HG02870 (cell line): ENCODE measurements around the gene RIPOR2.

Experiments
- ATAC-seq: cut with Tn5 transposase; IDR thresholded peaks from one replicate; pipeline ENCODE4 v1.9.1; 2021; ENCODE audit warnings: mild to moderate bottlenecking, moderate library complexity; ENCODE audit not compliant: unreplicated experiment

Gene RIPOR2

DNA sequence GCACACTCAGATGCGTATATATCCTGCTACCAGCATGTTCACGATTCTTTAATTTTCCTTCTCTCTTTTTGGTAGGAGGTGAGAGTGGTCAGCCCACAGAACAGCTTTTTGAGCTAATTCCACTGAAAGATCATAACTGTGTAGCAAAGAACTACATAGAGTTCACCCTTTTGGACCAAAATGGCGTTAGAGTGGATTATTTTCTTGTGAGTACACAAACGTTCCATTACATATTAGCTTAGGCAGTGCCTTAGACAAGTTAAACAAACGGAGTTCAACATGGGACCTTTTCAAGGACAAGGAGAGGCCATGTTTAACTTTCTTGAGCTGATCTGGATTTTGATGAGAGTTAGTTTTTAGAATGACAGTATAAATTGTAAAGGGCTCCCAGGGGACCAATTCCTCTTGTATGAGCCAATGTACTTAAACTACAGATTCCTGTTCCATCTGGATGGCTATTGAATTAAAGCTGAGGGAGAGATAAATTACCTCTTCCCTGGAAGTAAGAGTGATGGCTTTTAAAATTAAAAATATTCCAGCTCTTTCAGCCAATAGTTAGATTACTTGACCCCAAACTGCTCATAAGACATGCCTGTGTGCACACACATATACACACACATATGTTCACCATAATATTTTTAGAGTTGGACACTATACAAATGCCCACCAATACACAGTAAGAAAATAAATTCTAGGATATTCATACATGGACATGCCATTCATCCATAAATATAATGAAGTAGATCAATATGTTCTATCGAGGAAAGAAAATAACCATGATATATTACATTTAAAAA, 111.4 kb downstream of the RIPOR2 start:
- ATAC-seq, result no peak

DNA sequence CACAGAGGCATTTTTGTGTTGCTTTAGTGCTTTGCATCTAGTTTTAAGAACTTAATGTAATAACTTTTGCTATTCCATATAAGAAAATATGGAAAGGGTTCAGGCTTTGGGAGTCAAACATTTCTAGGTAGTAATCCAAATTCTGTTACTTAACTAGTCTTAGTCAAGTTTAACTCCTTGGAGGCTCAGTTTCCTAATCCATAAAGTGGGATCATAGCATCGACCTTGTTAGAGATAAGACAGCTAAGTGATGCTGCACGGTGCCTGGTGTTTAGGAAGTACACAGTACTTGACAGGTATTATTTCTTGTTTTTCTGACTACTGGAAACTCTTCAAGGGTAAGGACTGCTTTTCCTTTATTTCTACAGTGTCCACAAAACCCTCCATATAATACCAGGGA, 112.6 kb downstream of the RIPOR2 start:
- no peak for ATAC-seq

DNA sequence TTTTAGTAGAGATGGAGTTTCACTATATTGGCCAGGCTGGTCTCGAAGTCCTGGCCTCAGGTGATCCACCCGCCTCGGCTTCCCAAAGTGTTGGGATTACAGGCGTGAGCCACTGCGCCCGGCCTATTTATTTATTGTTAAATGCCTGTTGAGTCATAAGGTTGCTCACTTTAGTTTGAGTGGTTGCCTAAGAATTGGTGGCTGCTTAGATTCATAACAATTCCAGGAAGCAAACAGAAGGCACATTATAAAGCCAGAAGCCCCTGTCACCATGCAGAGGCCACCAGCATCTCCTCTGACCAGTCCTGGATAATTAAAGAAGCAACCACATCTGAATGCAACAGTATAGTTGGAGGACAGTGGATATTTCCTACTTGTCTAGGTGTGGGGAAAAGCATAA, 113.1 kb downstream of the RIPOR2 start:
- ATAC-seq, result no peak

DNA sequence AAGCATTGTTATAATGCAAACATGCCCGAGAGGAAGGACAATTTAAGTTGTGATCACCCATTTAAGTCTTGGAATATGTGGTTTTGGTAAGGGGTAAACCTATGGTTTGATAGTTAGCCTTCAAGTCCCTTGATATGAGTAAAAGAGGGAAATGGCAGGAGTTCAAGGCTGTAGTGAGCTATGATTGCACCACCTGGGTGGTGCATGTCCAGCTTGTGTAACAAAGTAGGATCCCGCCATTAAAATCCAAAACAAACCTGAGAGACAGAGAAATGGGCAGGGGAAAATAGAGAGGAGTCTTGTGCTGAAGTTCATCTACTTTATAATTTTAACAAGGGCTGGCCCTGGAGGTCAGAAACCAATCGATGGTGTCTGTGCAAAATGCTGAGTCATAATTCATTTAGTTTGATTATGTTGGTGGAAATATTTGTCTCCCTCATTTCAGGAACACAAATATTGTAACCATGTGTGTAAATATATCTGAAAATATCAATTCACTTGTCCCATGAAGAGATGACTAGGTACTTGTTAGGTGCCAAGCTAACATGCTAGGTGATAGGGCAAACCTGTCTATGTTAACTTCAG, 113.8 kb downstream of the RIPOR2 start:
- ATAC-seq, result no peak

DNA sequence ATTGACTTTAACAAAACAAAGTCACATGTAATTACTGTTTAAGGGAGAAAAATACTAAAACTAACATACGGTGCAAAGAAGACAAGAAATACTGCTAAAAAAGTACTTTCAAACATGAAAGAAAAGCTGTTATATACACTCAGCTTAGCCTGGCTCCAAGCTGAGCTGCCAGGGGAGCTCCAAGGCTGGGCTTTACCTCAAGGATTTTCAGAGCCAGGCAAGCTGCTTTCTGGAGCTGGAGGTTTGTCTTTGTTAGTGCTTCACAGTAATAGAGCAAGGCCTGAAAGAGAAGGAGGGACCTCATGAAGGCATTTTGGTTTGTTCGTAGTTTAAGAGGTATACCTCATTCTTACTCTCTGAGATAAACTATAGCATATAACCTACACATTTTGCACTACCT, 117.4 kb downstream of the RIPOR2 start:
- ATAC-seq, result no peak

DNA sequence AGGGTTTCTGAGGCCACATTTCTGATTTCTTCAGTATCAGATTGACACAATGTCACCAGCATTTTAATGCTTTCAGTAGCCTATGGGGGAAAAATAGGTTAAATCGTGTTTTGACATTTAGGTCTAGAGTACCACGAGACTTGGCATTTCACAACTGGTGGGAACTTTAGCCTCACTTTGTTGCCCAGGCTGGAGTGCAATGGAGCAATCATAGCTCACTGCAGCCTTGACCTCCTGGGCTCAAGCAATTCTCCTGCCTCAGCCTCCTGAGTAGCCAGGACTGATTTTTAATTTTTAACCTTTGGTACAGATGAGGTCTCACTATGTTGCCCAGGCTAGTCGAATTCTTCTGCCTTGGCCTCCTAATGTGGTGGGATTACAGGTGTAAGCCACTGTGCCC, 126.0 kb downstream of the RIPOR2 start:
- no peak for ATAC-seq

DNA sequence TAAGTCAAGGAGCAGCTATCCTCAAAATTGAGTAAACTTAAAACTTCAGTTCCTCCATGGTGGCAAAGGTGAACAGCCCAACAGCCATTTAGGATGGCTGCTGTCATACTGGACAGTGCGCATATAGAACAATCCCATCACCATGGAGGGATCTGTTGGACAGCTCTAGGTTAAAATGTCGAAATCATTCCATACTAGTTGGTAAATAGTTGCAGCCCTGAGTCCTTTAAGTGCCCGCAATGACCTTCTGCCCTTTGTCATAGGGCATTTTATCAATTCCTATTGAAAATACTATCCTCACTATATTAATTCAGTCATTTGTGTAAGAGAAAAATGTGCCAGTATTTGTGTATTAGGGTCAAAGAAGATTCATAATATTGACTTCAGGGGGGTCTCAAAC, 128.2 kb downstream of the RIPOR2 start:
- ATAC-seq, result no peak

DNA sequence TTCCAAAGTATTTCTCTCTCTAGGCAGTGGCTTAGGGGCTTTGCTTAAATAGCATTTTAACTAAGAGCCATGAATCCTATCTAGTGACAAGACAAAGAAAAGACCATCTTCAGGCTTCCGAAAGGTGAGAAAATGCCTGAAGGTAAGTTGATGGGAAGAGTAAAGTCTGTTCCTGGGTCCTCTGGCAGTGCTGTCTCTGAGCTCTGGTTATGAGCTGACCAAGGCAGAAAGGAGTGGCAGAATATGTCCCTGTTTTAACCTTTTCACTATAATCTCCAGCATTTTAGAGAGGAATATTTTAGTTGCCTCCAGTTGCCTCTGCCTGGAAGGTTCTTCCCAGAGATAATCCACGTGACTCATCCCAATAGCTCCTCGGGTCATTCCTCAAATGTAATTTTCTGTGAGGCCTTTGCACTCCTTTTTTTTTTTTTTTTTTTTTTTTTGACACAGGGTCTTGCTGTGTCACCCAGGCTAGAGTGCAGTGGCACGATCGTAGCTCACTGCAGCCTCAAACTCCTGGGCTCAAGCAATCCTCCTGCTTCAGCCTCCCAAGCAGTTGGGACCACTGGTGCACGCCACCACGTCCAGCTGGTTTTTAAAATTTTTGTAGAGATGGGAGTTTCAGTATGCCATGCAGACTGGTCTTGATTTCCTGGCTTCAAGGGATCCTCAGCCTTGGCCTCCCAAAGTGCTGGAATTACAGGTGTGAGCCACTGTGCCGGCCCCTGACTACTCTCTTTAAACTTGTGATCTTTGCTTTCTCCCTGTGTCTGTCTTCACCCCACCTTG, 133.3 kb downstream of the RIPOR2 start:
- no peak for ATAC-seq

DNA sequence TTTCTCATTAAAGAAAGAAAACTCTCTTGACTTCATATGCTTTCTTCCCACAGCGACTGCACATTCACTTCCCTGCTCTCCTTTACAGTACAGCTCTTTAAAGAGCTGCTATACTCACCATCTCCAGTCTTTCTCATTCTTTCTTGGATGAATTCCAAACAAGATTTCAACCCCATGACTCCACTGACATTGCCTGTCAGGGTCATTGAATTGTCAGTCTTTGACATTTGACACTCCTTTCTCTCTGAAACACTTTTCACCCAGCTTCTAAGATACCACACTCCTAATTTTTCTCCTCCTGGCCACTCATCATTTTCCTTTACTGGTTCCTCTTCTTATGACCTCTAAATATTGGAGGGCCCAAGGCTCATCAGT, 136.2 kb downstream of the RIPOR2 start:
- ATAC-seq, result no peak

DNA sequence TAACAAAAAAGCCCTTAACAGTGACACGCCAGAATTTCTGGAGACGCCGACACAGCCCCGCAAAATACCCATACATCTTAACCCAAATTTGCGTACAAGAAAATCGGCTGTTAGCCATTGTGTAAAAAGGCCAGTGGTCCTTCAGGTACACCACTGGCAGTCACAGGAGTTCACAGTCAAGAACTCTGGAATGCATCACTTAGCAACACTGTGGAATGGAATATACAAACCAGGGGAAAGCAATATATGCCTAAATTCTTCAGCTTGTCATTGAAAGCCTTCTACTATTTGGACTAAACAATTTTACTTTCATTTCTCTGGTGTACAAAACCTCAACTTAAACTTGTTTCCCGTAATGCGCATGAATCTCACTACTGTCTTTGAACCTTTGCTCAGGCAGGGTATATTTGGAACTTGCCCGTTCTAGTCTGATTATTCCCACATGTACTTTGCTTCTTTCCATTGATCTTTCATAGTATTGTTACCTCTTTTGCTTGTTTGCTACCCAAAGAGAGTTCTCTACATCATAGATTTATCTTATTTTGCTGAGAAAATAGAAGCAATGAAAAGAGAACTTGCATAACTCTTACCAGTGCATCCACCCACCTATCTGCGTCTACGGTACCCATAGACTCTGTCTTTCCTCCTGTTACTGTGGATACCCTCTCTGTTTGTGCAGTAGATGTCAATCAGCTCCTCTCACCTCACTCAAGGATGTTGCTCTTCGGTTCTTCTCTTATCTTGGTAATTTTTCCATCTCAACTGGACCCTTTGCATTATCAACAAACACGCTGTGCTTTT, 136.8 kb downstream of the RIPOR2 start, which contains the start of gene ARMH2:
Gene ARMH2 (minus strand): TSS at position 178 of the 801 bp plus-strand sequence. CDS start 60 bp downstream, at position 118.
- ATAC-seq, result no peak

DNA sequence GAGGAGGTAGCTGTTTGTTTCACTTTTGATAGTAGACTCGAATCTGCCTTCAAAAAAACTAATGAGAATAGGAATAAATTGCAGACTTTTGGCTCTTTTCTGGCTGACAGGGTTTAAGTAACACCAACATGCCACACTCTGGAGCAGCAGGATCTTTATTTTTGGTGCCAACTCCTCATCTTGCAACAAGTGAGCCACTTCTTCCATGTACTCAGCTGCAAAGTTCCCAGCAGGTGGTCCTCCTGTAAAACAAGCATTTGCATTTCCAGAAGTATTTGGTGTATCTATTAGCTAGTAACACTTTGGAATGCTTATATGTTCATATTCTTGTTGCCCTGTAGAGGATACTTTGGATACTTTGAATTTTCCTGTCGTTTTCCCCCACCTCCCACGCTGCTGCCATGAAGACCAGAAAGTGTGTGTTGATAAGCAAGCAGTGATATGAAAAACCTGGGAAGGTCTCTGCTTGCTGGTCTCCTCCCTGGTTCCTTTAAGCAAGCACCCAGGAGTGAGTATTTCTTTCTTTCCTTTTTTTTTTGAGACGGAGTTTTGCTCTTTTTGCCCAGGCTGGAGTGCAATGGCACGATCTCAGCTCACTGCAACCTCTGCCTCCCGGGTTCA, 138.1 kb downstream of the RIPOR2 start:
- ATAC-seq, result no peak

DNA sequence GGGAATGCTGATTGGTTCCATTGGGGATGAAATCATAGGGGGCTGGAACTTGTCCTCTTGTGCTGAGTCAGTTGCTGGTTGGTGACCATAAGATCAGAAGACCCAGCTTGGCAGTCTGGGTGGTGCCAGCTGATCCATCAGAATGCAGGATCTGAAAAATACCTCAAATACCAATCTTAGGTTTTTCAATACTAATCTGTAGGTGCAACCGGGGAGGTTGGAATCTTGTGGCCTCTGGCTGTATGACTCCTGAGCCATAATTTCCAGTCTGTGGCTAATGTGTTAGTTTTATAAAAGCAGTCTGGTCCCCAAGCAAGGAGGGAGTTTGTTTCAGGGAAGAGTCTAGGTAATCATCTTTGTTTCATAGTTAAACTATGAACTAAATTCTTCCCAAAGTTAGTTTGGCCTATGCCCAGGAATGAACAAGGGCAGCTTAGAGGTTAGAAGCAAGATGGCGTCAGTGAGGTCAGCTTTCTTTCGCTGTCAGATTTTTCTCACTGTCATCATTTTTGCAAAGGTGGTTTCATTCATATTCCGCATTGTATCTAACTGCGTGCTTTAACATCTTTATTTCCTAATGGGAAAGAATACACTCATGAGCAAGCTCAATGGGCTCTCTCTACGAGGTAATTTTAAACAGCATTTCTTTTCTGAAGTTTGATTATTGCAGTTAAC, 139.0 kb downstream of the RIPOR2 start:
- ATAC-seq, result no peak

DNA sequence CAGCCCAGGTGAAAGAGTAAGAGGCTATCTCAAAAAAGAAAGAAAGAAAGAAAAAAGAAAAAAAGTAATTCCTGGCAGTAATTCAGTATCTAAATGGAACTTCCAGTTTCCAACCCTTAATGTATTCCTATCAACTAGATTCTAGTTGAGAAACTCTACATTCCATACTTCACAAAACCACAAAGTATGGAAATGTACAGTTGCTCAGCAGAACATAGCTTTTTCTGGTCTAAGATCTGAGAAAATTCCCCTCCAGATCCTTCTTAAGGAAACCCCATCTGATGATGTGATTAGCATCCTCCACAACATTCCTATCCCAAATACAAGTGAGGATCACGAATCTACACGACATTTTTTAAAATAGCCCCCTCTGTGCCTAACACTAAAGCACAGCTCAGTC, 140.7 kb downstream of the RIPOR2 start:
- ATAC-seq, result no peak

DNA sequence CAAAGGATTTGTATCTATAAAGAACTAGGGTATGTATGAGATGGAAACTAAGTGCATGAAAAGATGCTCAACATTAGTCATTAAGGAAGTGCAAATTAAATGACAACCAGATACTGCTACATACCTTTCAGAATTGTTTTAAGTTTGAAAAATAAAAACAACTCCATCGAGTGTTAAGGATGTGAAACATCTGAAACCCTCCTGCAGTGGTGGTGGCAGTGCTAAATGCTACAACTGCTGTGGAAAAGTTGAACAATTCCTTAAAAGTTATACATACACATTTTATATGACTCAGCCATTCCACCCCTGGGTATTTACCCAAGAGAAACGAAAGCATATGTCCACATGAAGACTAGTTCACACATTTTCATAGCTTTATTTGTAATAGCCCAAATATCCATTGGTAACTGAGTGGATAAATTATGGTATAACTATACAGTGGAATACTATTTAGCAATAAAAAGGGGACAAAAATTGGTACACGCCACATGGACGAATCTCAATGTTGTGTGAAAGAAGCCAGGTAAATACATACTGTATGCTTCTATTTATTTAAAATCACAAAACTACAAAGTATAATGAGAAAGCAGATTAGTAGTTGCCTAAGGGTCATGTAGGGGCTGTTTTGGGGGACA, 147.6 kb downstream of the RIPOR2 start:
- ATAC-seq, result no peak

DNA sequence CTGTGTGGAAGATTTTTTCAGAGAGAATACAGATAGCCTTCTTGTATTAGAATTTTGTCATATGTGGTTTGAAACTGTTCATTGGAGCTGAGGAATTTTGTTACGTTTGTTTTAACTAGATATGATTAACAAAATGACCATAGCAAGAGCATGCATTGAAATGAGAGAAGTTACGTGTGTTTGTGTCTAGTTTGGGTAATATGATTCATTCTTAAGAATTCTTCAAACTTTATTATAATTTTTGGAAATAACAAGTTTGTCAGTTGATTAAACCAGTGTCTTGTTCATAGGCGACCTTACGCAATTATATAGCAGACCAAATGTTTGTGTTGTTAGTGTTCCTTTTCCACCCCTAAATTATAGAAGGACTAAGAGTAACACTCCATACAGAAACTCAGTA, 155.6 kb downstream of the RIPOR2 start:
- no peak for ATAC-seq

DNA sequence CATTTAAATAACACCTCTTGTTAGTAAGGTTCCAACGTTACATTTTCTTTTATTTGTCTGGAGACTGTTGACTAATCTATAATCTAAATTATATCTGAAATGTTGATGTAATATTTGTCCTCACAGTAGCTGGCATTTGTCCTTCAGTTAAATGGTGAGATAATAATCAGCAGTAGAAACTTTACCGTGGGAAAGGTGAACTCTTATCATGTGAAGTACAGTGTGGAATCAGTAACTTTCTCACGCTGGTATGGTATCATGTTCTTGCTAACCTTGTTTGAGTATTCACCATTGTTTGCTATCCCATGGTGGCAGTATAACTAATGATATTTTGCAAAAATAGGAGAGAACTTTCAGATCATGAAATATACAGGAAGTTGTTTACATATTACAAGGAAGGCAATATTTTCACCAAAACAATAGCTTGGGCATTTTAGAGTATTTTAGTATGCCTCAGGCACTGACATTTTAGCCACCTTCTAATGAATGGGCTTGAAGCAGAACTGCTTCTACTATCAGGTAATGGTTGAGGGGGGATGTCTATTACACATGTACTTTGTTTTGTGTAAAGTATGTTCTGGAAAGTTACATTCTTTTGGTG, 156.2 kb downstream of the RIPOR2 start:
- no peak for ATAC-seq

DNA sequence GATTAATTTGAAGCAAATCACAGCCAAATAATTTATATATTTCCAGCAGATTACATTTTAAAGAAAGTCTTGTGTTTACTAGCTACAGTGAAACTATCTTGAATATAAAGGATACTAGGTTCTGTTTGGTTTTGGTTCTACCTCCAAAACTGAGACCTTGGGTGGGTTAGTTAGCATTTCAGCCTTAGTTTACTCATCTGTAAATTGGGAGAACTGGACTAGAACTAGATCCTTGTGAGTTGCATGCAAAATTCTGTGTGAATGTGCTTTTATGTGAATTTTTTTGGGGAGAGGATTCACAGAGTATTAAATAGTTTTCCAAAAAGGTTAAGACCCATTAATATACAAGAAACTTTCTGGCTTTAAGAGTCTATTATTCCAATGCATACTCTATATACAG, 156.9 kb downstream of the RIPOR2 start:
- ATAC-seq, result no peak

DNA sequence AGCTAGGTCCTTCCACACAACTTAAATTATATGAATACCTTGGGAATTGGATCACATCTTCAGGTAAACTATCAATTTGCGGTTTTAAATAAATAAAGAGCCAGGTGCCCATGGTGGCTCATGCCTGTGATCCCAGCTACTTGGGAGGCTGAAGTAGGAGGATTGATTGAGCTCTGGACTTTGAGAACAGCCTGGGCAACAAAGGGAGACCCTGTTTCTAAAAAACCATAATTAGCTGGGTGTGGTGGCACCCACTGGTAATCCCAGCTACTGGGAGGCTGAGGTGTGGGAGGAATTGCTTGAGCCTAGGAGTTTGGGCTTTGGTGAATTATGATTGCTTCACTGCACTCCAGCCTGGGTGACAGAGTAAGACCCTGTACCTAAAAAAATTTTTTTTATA, 157.6 kb downstream of the RIPOR2 start:
- no peak for ATAC-seq

DNA sequence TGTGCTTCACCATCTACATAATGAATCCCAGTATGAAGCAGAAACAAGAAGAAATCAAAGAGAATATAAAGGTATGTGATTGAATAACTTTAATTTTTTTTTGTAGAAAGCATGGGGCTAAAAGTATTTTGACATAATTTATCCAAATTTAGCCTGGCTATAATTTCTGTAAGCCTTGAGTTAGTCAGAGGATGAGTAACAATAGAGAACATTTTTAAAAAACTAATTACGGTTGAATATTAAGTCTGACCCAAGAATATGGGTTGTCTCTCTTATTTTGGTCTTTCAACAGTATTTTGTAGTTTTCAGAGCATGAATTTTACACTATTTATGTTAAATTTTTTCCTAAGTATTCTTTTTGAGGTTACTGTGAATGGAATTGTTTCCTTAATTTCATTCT, 158.5 kb downstream of the RIPOR2 start:
- ATAC-seq, result no peak
